HepG2 (cell line): ENCODE results near the gene DPEP3. TPM values are rescaled to one million over a fixed set of nuclear protein-coding genes. Genes with fewer than 3 reads are reported as not detected.

Source experiments
- E2F5 ChIP-seq: sonication (generic); formaldehyde crosslinking; conservative IDR thresholded peaks from 2 replicates; pipeline ENCODE4 v1.4.0; 2020; ENCODE audit warnings: missing genetic modification reagents
- HNRNPL ChIP-seq: fragments of 200-400 bp; formaldehyde crosslinking; IDR thresholded peaks from 2 replicates; pipeline ENCODE4 v1.6.1; 2017; ENCODE audit warnings: mild to moderate bottlenecking, low read depth, low read length
- MTERF4 ChIP-seq: sonication (generic); formaldehyde crosslinking; IDR thresholded peaks from 2 replicates; pipeline ENCODE4 v1.8.0; 2023; ENCODE audit warnings: mild to moderate bottlenecking, missing genetic modification reagents
- POGZ ChIP-seq: sonication (generic); formaldehyde crosslinking; IDR thresholded peaks from 2 replicates; pipeline ENCODE4 v1.4.0; 2020; ENCODE audit warnings: mild to moderate bottlenecking, missing genetic modification reagents
- RFXAP ChIP-seq: sonication (generic); formaldehyde crosslinking; IDR thresholded peaks from 2 replicates; pipeline ENCODE4 v1.4.0; 2020; ENCODE audit warnings: missing genetic modification reagents, borderline replicate concordance
- SKIL ChIP-seq: sonication (generic); formaldehyde crosslinking; IDR thresholded peaks from 2 replicates; pipeline ENCODE4 v1.8.0; 2022; ENCODE audit warnings: missing genetic modification reagents, mild to moderate bottlenecking, moderate library complexity, borderline replicate concordance
- SP1 ChIP-seq, 2 experiments: fragments of 450-650 bp in 1 of 2; sonication (generic) in 1 of 2; formaldehyde crosslinking in 1 of 2; IDR thresholded peaks; 2 replicates each; pipeline versions ENCODE4 v1.4.0 to v1.6.1; 2016 to 2020; ENCODE audit warnings: missing genetic modification reagents in 1 of 2
- USF2 ChIP-seq, 2 experiments: sonication (generic) in 1 of 2; formaldehyde crosslinking in 1 of 2; IDR thresholded peaks; 2 replicates each; pipeline versions ENCODE4 v1.5.1 to v1.6.1; 2011 to 2020; ENCODE audit warnings: borderline replicate concordance in 1 of 2, low read depth in 1 of 2, low read length in 1 of 2, mild to moderate bottlenecking in 1 of 2, missing genetic modification reagents in 1 of 2, moderate library complexity in 1 of 2
- ZBED4 ChIP-seq: sonication (generic); formaldehyde crosslinking; IDR thresholded peaks from 2 replicates; pipeline ENCODE4 v1.4.0; 2020; ENCODE audit warnings: missing genetic modification reagents, borderline replicate concordance
- ZBTB21 ChIP-seq: sonication (generic); formaldehyde crosslinking; IDR thresholded peaks from 2 replicates; pipeline ENCODE4 v1.4.0; 2020; ENCODE audit warnings: missing genetic modification reagents
- ZMYM2 ChIP-seq: sonication (generic); formaldehyde crosslinking; IDR thresholded peaks from 2 replicates; pipeline ENCODE4 v1.8.0; 2022; ENCODE audit warnings: mild to moderate bottlenecking, missing genetic modification reagents
- ZNF20 ChIP-seq: sonication (generic); formaldehyde crosslinking; IDR thresholded peaks from 2 replicates; pipeline ENCODE4 v1.4.0; 2020; ENCODE audit warnings: mild to moderate bottlenecking, moderate library complexity, missing genetic modification reagents
- ZNF33B ChIP-seq: sonication (generic); formaldehyde crosslinking; IDR thresholded peaks from 2 replicates; pipeline ENCODE4 v1.5.1; 2020; ENCODE audit warnings: mild to moderate bottlenecking, missing genetic modification reagents
- polyA plus RNA-seq, 8 experiments: library from polyadenylated mRNA; depleted of rRNA in 3 of 8; stranded (reverse) in 7 of 8; unstranded in 1 of 8; fragments of >200 nt; fragmentation: Illumina TruSeq in 4 of 8; extraction: Trizol in 4 of 8; gene quantifications; 2 replicates each; pipeline versions ENCODE4 v1.2.1 to v1.2.3, GENCODE V29; 2011 to 2016; ENCODE audit warnings: low read depth in 4 of 8, missing spikeins in 1 of 8, mixed read lengths in 1 of 8; ENCODE audit not compliant: insufficient read depth in 1 of 8
- total RNA-seq, 5 experiments: library from RNA; depleted of rRNA; stranded (reverse); fragments of >200 nt; fragmentation: Illumina TruSeq; extraction: Trizol; gene quantifications; 2 replicates each; pipeline ENCODE4 v1.2.3, GENCODE V29; 2016; ENCODE audit warnings: low read depth in 1 of 5

DPEP3 gene
- total and polyA plus RNA-seq, 2 of the 13 experiments (the other 11 are each of a cell fraction or from before 2014, with no cell fraction given): not detected

GRCh38 chr16:67943619-67944504, 36.4 kb downstream of the DPEP3 start, which contains the start of gene LCAT (continued):
- TF ChIP-seq SKIL (CRISPR knock-in tag) (peak; percentile 8; the same call in 1 of the 2 replicates), ZMYM2 (CRISPR knock-in tag) (peak; percentile 74; the same call in 1 of the 2 replicates), MTERF4 (CRISPR knock-in tag) (peak; percentile 81; the same call in 1 of the 2 replicates), SP1 (IDR thresholded peaks at IDR 0.05) (no peak), SP1 (CRISPR knock-in tag; IDR thresholded peaks at IDR 0.05) (peak; percentile 77), HNRNPL (peak; percentile 96), ZBTB21 (CRISPR knock-in tag) (peak; percentile 28; the same call in 1 of the 2 replicates), E2F5 (peak; percentile 58; the same call in 1 of the 2 replicates), ZNF20 (no peak), POGZ (peak; percentile 40), RFXAP (peak; percentile 33; the same call in 1 of the 2 replicates), ZNF33B (peak; percentile 88; the same call in 1 of the 2 replicates), USF2 (IDR thresholded peaks at IDR 0.05; ENCODE audit: low read depth, low read length) (no peak), USF2 (CRISPR knock-in tag; IDR thresholded peaks at IDR 0.05; ENCODE audit: borderline replicate concordance) (peak; percentile 35; the same call in 1 of the 2 replicates), ZBED4 (CRISPR knock-in tag) (0 out of 2 replicates have a peak, but pooled peaks have one; percentile 49)
